ENCODE results near the gene ABCB7.
"Not testable (repeated sequence)": the region's sequence is repeated elsewhere in the genome, so short reads cannot be mapped to it uniquely, and the experiment has no call there.

The ABCB7 gene

GRCh38 chrX:75086731-75087195 is 69.3 kb downstream of the ABCB7 start:
- DNase-seq = no peak

GRCh38 chrX:75084757-75085156 is 71.3 kb downstream of the ABCB7 start:
- DNase-seq = no peak

- DNase-seq = no peak
Measured at GRCh38 chrX:75076429-75076828, 79.7 kb downstream of the ABCB7 start.

GRCh38 chrX:75074475-75074874 is 81.6 kb downstream of the ABCB7 start:
- DNase-seq = no peak

GRCh38 chrX:75071334-75071733 is 84.7 kb downstream of the ABCB7 start:
- no peak for DNase-seq

- DNase-seq = no peak
Measured at GRCh38 chrX:75067931-75068330, 88.2 kb downstream of the ABCB7 start.

GRCh38 chrX:75061701-75062100 is 94.4 kb downstream of the ABCB7 start:
- no peak for DNase-seq

- DNase-seq = no peak
Measured at GRCh38 chrX:75051047-75051446, 105.0 kb downstream of the ABCB7 start.

- no peak for DNase-seq
Measured at GRCh38 chrX:75045369-75045768, 110.7 kb downstream of the ABCB7 start.

GRCh38 chrX:75044142-75044541 is 111.9 kb downstream of the ABCB7 start:
- not testable (repeated sequence) for DNase-seq

GRCh38 chrX:75038925-75039324 is 117.2 kb downstream of the ABCB7 start:
- no peak for DNase-seq

Data from cerebellar nuclear complex (tissue), 1 donor.